Measurements from ENCODE around the gene EREG.

The EREG gene

GRCh38 chr4:74353858-74354257 lies 11.1 kb upstream of the EREG start:
- no peak for DNase-seq

- no peak for DNase-seq
Observed at GRCh38 chr4:74357965-74358364, 7.0 kb upstream of the EREG start.

DNA sequence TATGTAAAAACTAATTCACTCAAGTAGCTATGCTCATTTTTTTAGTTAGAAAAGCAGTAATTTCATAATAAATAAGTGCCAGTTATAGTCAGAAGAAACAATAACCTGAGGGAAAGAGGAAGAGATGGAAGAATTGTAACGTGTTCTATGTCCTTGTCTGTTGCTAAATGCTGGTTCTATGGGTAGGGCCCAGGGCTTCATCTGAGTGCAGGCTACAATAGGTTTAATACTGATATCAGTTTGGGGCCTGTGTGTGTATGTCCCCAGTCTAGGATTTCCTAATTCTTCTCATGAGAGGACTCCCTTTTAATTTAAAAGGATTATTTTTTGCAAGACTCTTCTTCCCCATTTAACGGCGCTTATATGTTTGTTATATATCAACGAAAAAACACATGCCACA lies 3.3 kb upstream of the EREG start:
- DNase-seq: no peak

DNA sequence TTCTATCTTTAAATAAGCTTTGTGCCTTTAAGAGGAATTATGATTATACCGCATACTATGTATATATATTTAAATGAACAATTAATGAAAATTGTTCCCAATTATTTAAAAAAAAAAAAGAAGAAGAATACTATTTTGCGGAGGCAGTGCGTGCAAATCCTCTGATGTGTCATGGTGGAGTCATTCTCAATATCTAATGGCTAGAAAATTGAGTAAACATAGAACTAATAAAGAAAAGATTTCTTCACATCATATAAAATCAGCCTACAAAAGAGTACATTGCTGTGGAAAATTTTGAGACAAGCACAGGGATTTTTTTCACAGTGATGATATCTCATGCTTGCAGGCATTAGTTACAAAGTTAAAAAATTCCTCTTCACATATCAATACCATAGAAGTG lies 2.6 kb upstream of the EREG start:
- DNase-seq: no peak

GRCh38 chr4:74364256-74364651 lies 691 bp upstream of the EREG start:
- no peak for DNase-seq

GRCh38 chr4:74365761-74366160 lies 816 bp downstream of the EREG start:
- peak in 1 of 2 donors; percentile 17 for DNase-seq

GRCh38 chr4:74366367-74366911 lies 1.5 kb downstream of the EREG start:
- DNase-seq: no peak

DNA sequence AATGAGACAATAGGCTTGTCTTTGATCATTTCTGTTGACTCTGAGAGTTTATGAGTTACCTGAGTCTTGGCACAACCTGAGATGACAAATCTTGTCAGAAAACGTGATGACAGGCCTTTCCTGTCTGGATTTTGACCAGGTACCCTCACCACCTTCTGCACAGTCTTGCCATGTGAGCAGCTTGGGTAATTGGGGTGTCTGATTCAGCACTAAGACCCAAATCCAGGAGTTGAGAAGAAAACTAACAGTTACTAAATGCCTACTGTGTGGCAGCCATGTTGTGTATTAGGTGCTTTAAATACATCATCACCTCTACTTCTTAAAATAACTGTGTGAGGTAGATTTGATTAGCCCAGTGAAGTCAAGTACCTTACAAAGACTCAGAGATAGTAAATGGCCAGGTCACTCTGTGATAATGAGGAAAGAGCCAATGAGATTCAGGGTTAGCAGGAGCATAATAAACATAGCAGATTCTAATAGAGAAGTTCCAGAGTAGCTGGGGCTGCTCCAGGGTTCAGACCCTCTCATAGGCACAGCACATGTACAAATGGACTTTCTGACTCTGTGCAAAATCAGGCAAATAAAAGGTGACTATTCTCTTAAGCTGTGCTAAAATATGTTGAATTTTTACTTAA lies 2.8 kb downstream of the EREG start:
- DNase-seq: no peak

- DNase-seq: no peak
Observed at GRCh38 chr4:74368596-74368995, 3.7 kb downstream of the EREG start.

DNA sequence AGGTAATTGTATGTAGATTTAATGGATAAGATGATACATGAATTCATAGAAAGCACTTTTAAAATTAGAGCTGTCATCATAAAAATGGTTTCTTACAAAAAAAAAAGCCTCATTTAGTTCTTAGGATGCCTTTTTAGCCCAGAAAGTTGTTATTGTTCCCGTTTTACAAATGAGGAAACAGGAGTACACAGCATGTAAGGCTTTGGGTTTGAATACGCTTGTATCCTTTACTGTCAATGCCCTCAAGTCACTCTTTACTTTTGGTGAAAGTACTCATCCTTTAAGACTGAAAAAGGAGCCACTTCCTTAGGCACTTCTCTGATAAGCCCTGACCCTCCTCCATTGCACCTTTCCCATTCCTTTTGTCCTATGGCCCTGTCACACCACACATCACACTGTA lies 4.9 kb downstream of the EREG start:
- no peak for DNase-seq

DNA sequence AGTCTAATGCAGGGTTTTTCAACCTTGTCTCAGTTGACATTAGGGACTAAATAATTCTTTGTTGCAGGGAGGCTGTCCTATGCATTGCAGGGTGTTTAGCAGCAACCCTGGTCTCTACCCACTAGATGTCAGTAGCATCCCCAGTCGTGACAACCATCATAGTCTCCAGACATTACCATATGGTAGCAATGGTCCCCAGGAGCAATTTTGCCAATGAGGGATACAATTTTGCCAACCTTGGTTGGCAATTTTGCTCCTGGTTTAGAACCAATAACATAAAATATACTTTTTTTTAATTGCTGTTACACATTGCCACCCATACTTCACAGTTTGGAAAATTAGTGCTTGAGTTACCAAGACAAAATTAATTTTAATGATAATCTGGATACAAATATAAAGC lies 6.0 kb downstream of the EREG start:
- peak in 1 of 2 donors; percentile 38 for DNase-seq

DNA sequence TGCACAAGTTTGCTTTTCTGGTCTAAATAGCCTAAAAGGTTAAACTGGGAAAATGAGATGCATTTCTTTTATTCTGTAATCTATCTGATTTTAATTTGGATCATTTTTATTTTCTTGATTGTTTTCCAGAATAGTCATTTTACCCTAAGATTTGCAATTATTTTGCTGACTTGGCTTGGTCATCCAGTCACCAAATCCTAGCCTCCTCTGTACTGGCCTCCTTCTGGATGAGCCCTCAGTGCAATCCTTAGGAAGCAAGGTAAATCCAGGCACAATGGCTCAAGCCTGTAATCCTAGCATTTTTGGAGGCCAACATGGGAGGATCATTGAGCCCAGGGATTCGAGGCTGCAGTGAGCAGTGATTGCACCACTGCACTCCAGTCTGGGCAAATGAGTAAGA lies 9.2 kb downstream of the EREG start:
- DNase-seq: no peak

GRCh38 chr4:74374561-74375327 lies 9.8 kb downstream of the EREG start:
- peak; percentile 63 to 64 for DNase-seq

DNA sequence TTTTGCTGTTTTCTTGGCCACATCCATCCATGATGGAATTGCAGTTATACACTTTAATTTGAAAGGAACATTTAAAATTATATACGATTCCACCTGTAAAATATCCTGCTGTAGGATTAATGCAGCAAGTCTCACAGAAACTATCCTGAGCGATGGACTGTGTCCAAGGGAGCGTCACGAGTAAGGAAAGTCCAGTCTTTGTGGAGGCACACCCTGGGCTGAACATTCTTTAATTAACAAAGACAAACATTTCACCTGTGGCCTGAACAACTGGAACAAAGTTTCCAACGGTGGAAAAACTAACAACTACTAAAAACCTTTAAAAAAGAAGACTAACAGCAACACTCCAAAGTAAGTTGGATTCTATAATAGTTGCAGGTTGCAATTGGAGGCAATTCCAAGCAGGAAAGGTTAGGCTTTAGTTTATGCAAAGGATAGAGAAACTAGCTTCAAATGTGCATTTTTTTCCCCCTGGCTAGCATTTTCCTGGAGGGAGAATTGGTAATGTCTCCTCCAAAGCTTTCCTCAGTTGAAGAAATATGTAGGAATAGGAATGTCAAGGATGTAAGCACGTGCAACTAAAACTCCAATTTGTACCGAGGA lies 11.0 kb downstream of the EREG start:
- no peak for DNase-seq

- peak in 1 of 2 donors; percentile 62 for DNase-seq
Observed at GRCh38 chr4:74376888-74377483, 12.0 kb downstream of the EREG start.

GRCh38 chr4:74377714-74378113 lies 12.8 kb downstream of the EREG start:
- no peak for DNase-seq

GRCh38 chr4:74378573-74378972 lies 13.6 kb downstream of the EREG start:
- DNase-seq: no peak

- DNase-seq: no peak
Observed at GRCh38 chr4:74379912-74380311, 15.0 kb downstream of the EREG start.

DNA sequence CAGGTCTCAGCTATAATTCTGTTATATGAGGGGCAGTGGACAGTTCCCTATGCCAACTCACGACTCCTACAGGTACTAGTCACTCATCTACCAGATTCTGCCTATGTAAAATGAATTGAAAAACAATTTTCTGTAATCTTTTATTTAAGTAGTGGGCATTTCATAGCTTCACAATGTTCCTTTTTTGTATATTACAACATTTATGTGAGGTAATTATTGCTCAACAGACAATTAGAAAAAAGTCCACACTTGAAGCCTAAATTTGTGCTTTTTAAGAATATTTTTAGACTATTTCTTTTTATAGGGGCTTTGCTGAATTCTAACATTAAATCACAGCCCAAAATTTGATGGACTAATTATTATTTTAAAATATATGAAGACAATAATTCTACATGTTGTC lies 20.4 kb downstream of the EREG start:
- no peak for DNase-seq

GRCh38 chr4:74386159-74386558 lies 21.2 kb downstream of the EREG start:
- DNase-seq: no peak

- DNase-seq: no peak
Observed at GRCh38 chr4:74387790-74388189, 22.8 kb downstream of the EREG start.

DNA sequence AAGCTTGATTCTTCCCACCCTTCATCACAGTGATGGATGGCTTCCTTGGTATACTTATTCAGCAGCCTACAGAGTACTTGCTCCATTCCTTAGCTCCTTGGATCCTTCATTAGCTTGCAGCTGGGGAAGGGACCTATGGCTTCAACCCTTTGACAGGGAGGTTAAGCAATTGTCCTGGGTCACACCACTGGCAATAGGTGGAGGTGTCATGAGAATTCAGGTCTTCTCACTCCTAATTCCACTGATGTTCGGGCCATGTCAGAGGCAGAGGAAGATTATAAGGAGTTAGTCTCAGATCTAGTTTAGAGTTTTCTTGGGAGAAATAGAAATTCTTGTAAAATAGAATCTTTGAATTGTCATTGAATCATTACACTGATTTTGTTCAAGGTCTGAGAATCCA lies 24.5 kb downstream of the EREG start:
- no peak for DNase-seq

DNA sequence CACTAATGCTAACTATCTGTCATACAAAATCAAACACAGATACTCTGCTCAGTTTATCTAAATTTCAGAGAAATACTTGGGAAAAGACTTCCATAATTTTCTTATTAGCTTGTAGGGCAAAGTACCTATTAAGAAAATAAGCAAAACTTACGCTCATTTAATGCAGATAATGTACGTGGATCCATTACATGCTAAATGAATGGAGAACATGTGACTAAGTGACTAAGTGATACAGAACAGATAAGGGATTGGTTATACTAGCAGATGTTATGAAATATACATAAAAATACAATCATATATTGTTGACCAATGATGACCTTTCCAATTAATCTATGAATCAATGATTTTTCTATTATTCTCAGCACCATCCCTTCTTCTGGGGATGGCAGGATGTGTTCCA lies 25.7 kb downstream of the EREG start:
- no peak for DNase-seq

GRCh38 chr4:74391346-74391745 lies 26.4 kb downstream of the EREG start:
- no peak for DNase-seq

Data from bone marrow (tissue), 2 donors.